Measurements from ENCODE around the gene ZNF385D. TPM values are rescaled to one million over a fixed set of nuclear protein-coding genes. Genes with fewer than 3 reads are reported as not detected.

The ZNF385D gene
- total RNA-seq, 1 experiment from 2014 or later, result not detected

DNA sequence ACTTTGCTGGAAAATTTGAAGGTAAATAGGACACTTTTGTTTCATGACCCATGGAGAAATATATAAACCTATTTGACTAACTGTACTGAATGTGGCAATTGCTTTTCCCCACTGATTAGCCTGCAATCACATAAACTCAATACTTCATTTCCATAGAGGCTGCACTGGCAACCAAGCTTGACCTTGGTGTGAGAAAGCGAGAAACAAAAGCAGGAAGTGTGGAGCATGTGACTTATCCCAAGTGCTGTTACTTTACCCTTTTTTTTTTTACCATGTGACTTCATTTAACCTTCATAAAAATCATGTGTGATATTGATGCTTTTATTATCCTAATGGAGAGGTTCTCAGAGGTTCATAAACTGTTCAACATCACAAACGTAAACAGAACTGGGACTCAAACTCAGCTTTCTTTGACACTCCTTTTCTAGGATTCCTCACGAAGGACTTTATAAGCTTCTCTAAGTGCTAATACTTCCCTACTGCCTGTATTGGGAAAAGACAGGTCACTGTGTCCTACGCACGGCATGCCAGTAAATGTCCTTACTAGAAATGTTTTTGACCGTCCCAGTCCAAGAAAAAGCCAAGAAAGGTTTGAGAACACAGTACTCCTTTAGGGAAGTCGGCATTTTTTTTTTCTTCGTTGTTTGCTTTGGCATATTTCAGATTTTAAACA is 34.9 kb upstream of the ZNF385D start:
- H3K4me1 ChIP-seq (ENCODE audit: control insufficient read depth in 1 of 2, insufficient read depth in 2 of 2, low read length in 2 of 2), result no peaks in the 10 kb centered on the region
- no peaks in the 10 kb centered on the region for H3K36me3 ChIP-seq (ENCODE audit: control insufficient read depth in 1 of 2, insufficient read depth in 2 of 2, low read length in 2 of 2)
- CTCF ChIA-PET, result no interaction called here
- RAD21 ChIA-PET (ENCODE audit: low non-redundant PET in 1 of 2, low total read pairs in 2 of 2, uncharacterized antibody in 2 of 2, unreplicated experiment in 2 of 2), result no interaction called here
- H3K27me3 ChIP-seq (ENCODE audit: insufficient read depth, low read length), result no peaks in the 10 kb centered on the region
- H3K4me3 ChIP-seq (replicated peaks in 1 of 2; ENCODE audit: low read depth in 1 of 2, low read length in 2 of 2), result no peak overlapping the region
- TF ChIP-seq YY1 (IDR thresholded peaks at IDR 0.05; ENCODE audit: extremely low read depth, insufficient replicate concordance, low read depth, low read length), result no peak
- no peak for TF ChIP-seq FOSL1 (IDR thresholded peaks at IDR 0.05; ENCODE audit: low read depth)
- TF ChIP-seq ZFX (IDR thresholded peaks at IDR 0.05), result no peak
- no peak for TF ChIP-seq RAD21 (IDR thresholded peaks at IDR 0.05; ENCODE audit: low read depth)
- TF ChIP-seq SIN3A (IDR thresholded peaks at IDR 0.05; ENCODE audit: low read depth), result no peak
- TF ChIP-seq, protein P1, sequence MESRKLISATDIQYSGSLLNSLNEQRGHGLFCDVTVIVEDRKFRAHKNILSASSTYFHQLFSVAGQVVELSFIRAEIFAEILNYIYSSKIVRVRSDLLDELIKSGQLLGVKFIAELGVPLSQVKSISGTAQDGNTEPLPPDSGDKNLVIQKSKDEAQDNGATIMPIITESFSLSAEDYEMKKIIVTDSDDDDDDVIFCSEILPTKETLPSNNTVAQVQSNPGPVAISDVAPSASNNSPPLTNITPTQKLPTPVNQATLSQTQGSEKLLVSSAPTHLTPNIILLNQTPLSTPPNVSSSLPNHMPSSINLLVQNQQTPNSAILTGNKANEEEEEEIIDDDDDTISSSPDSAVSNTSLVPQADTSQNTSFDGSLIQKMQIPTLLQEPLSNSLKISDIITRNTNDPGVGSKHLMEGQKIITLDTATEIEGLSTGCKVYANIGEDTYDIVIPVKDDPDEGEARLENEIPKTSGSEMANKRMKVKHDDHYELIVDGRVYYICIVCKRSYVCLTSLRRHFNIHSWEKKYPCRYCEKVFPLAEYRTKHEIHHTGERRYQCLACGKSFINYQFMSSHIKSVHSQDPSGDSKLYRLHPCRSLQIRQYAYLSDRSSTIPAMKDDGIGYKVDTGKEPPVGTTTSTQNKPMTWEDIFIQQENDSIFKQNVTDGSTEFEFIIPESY (IDR thresholded peaks at IDR 0.05; ENCODE audit: extremely low read depth, insufficient replicate concordance, low read length), result no peak
- TF ChIP-seq SP1 (IDR thresholded peaks at IDR 0.05; ENCODE audit: low read depth), result no peak
- no peak for TF ChIP-seq SRF (IDR thresholded peaks at IDR 0.05; ENCODE audit: low read depth)
- TF ChIP-seq ZNF274 (IDR thresholded peaks at IDR 0.05; ENCODE audit: low read depth, low read length), result no peak
- no peak for TF ChIP-seq EGR1 (IDR thresholded peaks at IDR 0.05; ENCODE audit: low read depth)
- TF ChIP-seq CEBPB (IDR thresholded peaks at IDR 0.05; ENCODE audit: low read depth), result no peak
- TF ChIP-seq, protein P2, sequence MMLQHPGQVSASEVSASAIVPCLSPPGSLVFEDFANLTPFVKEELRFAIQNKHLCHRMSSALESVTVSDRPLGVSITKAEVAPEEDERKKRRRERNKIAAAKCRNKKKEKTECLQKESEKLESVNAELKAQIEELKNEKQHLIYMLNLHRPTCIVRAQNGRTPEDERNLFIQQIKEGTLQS (IDR thresholded peaks at IDR 0.05), result no peak
- no peak for TF ChIP-seq POLR2A (IDR thresholded peaks at IDR 0.05; ENCODE audit: borderline replicate concordance, extremely low read depth, insufficient read depth, insufficient read length)
- no peak for TF ChIP-seq JUND (IDR thresholded peaks at IDR 0.05)
- TF ChIP-seq, protein P3, sequence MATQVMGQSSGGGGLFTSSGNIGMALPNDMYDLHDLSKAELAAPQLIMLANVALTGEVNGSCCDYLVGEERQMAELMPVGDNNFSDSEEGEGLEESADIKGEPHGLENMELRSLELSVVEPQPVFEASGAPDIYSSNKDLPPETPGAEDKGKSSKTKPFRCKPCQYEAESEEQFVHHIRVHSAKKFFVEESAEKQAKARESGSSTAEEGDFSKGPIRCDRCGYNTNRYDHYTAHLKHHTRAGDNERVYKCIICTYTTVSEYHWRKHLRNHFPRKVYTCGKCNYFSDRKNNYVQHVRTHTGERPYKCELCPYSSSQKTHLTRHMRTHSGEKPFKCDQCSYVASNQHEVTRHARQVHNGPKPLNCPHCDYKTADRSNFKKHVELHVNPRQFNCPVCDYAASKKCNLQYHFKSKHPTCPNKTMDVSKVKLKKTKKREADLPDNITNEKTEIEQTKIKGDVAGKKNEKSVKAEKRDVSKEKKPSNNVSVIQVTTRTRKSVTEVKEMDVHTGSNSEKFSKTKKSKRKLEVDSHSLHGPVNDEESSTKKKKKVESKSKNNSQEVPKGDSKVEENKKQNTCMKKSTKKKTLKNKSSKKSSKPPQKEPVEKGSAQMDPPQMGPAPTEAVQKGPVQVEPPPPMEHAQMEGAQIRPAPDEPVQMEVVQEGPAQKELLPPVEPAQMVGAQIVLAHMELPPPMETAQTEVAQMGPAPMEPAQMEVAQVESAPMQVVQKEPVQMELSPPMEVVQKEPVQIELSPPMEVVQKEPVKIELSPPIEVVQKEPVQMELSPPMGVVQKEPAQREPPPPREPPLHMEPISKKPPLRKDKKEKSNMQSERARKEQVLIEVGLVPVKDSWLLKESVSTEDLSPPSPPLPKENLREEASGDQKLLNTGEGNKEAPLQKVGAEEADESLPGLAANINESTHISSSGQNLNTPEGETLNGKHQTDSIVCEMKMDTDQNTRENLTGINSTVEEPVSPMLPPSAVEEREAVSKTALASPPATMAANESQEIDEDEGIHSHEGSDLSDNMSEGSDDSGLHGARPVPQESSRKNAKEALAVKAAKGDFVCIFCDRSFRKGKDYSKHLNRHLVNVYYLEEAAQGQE (IDR thresholded peaks at IDR 0.05; ENCODE audit: low read depth), result no peak
- H3K9ac ChIP-seq (ENCODE audit: low read length), result no peak overlapping the region
- peaks cover 4 to 6% of the 10 kb centered on the region in 2 experiments; a peak in 2 of 4 replicates for H3K9me3 ChIP-seq (ENCODE audit: control insufficient read depth in 1 of 2, insufficient read depth in 1 of 2, low read depth in 1 of 2, low read length in 2 of 2)
- no peak overlapping the region for H3K27ac ChIP-seq (ENCODE audit: low read depth, low read length)
- POLR2A ChIA-PET, result no interaction called here
- DNase-seq (ENCODE audit: low read depth, low spot score) (no peak), ATAC-seq (no peak)
- no peak overlapping the region for H3K4me2 ChIP-seq (ENCODE audit: low read length)
- intact Hi-C loops (cut with micrococcal nuclease), result no loop called here
- no peaks in the 10 kb centered on the region for H4K20me1 ChIP-seq (ENCODE audit: insufficient read depth)
- no peak overlapping the region for H2AFZ ChIP-seq (ENCODE audit: low read depth, low read length, poor library complexity, severe bottlenecking)
- no peaks in the 10 kb centered on the region for H3K79me2 ChIP-seq (ENCODE audit: insufficient read depth, low read length)
- BruUV-seq (replicated peaks), result no TSS peak
- no peaks in the 10 kb centered on the region for H3K9me2 ChIP-seq (ENCODE audit: insufficient read depth)

Data from HCT116 (cell line).